K562 (cell line): Measurements from ENCODE around the gene CPED1.

Experiments
- CTCF ChIP-seq, 3 experiments: IDR thresholded peaks in 2 of 3; conservative IDR thresholded peaks in 1 of 3; 2 replicates each; pipeline ENCODE4 v1.5.1; 2011 to 2012; ENCODE audit warnings: low read length in 3 of 3, mild to moderate bottlenecking in 3 of 3, control low read depth in 2 of 3, improper control_type of control experiment in 1 of 3, inconsistent platforms in 1 of 3, low read depth in 1 of 3, mixed read lengths in 1 of 3, moderate library complexity in 1 of 3; ENCODE audit not compliant: insufficient read depth in 2 of 3
- GATAD2B ChIP-seq: fragments of 450-650 bp; IDR thresholded peaks from 2 replicates; pipeline ENCODE4 v1.6.1; 2017; ENCODE audit warnings: mild to moderate bottlenecking, borderline replicate concordance
- HNRNPUL1 ChIP-seq: fragments of 200-400 bp; formaldehyde crosslinking; IDR thresholded peaks from 2 replicates; pipeline ENCODE4 v1.6.1; 2017; ENCODE audit warnings: low read length
- JUNB ChIP-seq: fragments of 450-650 bp; formaldehyde crosslinking; conservative IDR thresholded peaks from 2 replicates; pipeline ENCODE4 v1.4.0; 2020; ENCODE audit warnings: mild to moderate bottlenecking
- POLR2B ChIP-seq: fragments of 450-650 bp; IDR thresholded peaks from 2 replicates; pipeline ENCODE4 v1.6.1; 2018; ENCODE audit warnings: low read depth; ENCODE audit not compliant: partially characterized antibody
- SP1 ChIP-seq: sonication (generic); formaldehyde crosslinking; IDR thresholded peaks from 2 replicates; pipeline ENCODE4 v1.8.1; 2022; ENCODE audit warnings: mild to moderate bottlenecking, missing genetic modification reagents
- STAT5B ChIP-seq: fragments of 250-450 bp; sonication (Bioruptor Pico); IDR thresholded peaks from 2 replicates; pipeline ENCODE4 v1.8.0; 2021; ENCODE audit warnings: mild to moderate bottlenecking, inconsistent platforms
- ZNF512 ChIP-seq: IDR thresholded peaks from 2 replicates; pipeline ENCODE4 v1.6.1; 2016; ENCODE audit warnings: missing genetic modification characterization, missing compliant biosample characterization
- ZNF79 ChIP-seq: fragments of 250-450 bp; sonication (Bioruptor Pico); IDR thresholded peaks from 2 replicates; pipeline ENCODE4 v1.4.0; 2020; ENCODE audit warnings: low read depth, mild to moderate bottlenecking, moderate library complexity
- TF ChIP-seq, protein P1 (sequence below): fragments of 250-450 bp; sonication (Bioruptor Pico); IDR thresholded peaks from 2 replicates; pipeline ENCODE4 v1.8.0; 2022; ENCODE audit warnings: moderate library complexity, mild to moderate bottlenecking, inconsistent platforms
- TF ChIP-seq, protein P2 (sequence below): sonication (generic); formaldehyde crosslinking; IDR thresholded peaks from 2 replicates; pipeline ENCODE4 v1.4.0; 2020; ENCODE audit warnings: mild to moderate bottlenecking, missing genetic modification reagents

DNA sequence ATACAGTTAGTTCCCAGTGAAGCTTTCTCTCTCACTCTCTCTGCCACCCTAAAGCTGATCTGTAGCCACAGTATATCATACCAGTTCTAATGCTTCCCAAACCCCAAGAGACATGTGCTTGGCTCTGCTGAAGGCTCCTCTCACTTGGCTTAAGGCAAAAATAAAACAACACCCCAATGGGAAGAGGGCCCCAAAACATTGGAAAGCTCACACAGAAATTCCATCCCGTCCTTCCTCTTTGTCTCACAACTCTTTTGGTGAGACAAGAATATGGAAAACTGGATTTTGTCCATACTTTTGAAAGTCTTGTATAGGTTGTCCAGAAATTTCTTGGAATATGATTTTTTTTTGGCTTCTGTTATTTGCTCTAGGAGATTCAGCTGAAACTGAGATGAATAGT lies 284.2 kb downstream of the CPED1 start:
- TF ChIP-seq CTCF (IDR thresholded peaks at IDR 0.05 in 2 of 3, conservative IDR thresholded peaks at IDR 0.05 in 1 of 3; ENCODE audit: insufficient read depth in 2 of 3, low read depth in 1 of 3, low read length in 3 of 3) = no peak
- TF ChIP-seq HNRNPUL1 = no peak
- no peak for TF ChIP-seq POLR2B
- TF ChIP-seq, protein P1, sequence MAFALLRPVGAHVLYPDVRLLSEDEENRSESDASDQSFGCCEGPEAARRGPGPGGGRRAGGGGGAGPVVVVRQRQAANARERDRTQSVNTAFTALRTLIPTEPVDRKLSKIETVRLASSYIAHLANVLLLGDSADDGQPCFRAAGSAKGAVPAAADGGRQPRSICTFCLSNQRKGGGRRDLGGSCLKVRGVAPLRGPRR = no peak
- TF ChIP-seq, protein P2, sequence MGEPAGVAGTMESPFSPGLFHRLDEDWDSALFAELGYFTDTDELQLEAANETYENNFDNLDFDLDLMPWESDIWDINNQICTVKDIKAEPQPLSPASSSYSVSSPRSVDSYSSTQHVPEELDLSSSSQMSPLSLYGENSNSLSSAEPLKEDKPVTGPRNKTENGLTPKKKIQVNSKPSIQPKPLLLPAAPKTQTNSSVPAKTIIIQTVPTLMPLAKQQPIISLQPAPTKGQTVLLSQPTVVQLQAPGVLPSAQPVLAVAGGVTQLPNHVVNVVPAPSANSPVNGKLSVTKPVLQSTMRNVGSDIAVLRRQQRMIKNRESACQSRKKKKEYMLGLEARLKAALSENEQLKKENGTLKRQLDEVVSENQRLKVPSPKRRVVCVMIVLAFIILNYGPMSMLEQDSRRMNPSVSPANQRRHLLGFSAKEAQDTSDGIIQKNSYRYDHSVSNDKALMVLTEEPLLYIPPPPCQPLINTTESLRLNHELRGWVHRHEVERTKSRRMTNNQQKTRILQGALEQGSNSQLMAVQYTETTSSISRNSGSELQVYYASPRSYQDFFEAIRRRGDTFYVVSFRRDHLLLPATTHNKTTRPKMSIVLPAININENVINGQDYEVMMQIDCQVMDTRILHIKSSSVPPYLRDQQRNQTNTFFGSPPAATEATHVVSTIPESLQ (CRISPR knock-in tag) = no peak
- no peak for TF ChIP-seq ZNF79
- no peak for TF ChIP-seq SP1 (CRISPR knock-in tag)
- TF ChIP-seq JUNB (CRISPR knock-in tag) = no peak
- no peak for TF ChIP-seq GATAD2B
- TF ChIP-seq STAT5B = no peak
- TF ChIP-seq ZNF512 = no peak
